Pulmonary artery endothelial cell (primary cell): ENCODE data around the gene HOXC6. TPM values are rescaled to one million over a fixed set of nuclear protein-coding genes. Genes with fewer than 3 reads are reported as not detected.

Source experiments
- total RNA-seq: library from RNA; depleted of rRNA; stranded (reverse); fragments of >200 nt; gene quantifications from 2 replicates; pipeline ENCODE4 v1.2.3, GENCODE V29; 2014

HOXC6 gene
- total RNA-seq, 1 donor from 2014 or later = not detected

Other genes with a start within 250 kb of the HOXC6 start
- gene HOXC13, start 89.6 kb upstream of the HOXC6 start, total RNA-seq = not detected in 2 replicates
- not detected in 2 replicates for gene HOXC12, start 73.5 kb upstream of the HOXC6 start, total RNA-seq
- not detected in 2 replicates for gene HOXC11, start 55.3 kb upstream of the HOXC6 start, total RNA-seq
- gene HOTAIR, start 53.5 kb upstream of the HOXC6 start, total RNA-seq = not detected in 2 replicates
- not detected in 2 replicates for gene HOXC10, start 43.3 kb upstream of the HOXC6 start, total RNA-seq
- gene HOXC9, start 28.3 kb upstream of the HOXC6 start, total RNA-seq = not detected in 2 replicates
- not detected in 2 replicates for gene HOXC8, start 19.5 kb upstream of the HOXC6 start, total RNA-seq
- gene HOXC5, start 4.6 kb downstream of the HOXC6 start, total RNA-seq = not detected in 2 replicates
- not detected in 2 replicates for gene HOXC4, start 25.4 kb downstream of the HOXC6 start, total RNA-seq
- gene SMUG1, start 160.5 kb downstream of the HOXC6 start, total RNA-seq = 19.4 and 20.6 TPM in 2 replicates